ENCODE measurements around the gene GEN1. TPM values are rescaled to one million over a fixed set of nuclear protein-coding genes. Genes with fewer than 3 reads are reported as not detected.

Gene GEN1
- total RNA-seq, 1 donor from 2014 or later: 15.6 TPM

- TF ChIP-seq CTCF (conservative IDR thresholded peaks at IDR 0.05; ENCODE audit: low read depth, low read length): no peak
- no peak for DNase-seq (ENCODE audit: low read depth)
- H3K4me3 ChIP-seq (ENCODE audit: low read depth, low read length): no peak overlapping the region
These were observed 27.5 kb downstream of the GEN1 start for GRCh38 chr2:17781482-17781881.

- H3K4me3 ChIP-seq (ENCODE audit: low read depth, low read length): no peak overlapping the region
- TF ChIP-seq CTCF (conservative IDR thresholded peaks at IDR 0.05; ENCODE audit: low read depth, low read length): no peak
- DNase-seq (ENCODE audit: low read depth): no peak
These were observed 32.8 kb downstream of the GEN1 start for GRCh38 chr2:17786727-17787126.

GRCh38 chr2:17788773-17789172 is 34.8 kb downstream of the GEN1 start:
- H3K4me3 ChIP-seq (ENCODE audit: low read depth, low read length): no peak overlapping the region
- no peak for TF ChIP-seq CTCF (conservative IDR thresholded peaks at IDR 0.05; ENCODE audit: low read depth, low read length)
- DNase-seq (ENCODE audit: low read depth): no peak

GRCh38 chr2:17790536-17790935 is 36.6 kb downstream of the GEN1 start:
- no peak for TF ChIP-seq CTCF (conservative IDR thresholded peaks at IDR 0.05; ENCODE audit: low read depth, low read length)
- DNase-seq (ENCODE audit: low read depth): no peak

GRCh38 chr2:17791121-17791816 is 37.3 kb downstream of the GEN1 start:
- H3K4me3 ChIP-seq (ENCODE audit: low read depth, low read length): no peak overlapping the region
- TF ChIP-seq CTCF (conservative IDR thresholded peaks at IDR 0.05; ENCODE audit: low read depth, low read length): no peak
- no peak for DNase-seq (ENCODE audit: low read depth)

More at GRCh38 chr2:17790536-17790935, 36.6 kb downstream of the GEN1 start:
- H3K4me3 ChIP-seq (ENCODE audit: low read depth, low read length): no peak overlapping the region

GRCh38 chr2:17791817-17792130 is 37.8 kb downstream of the GEN1 start:
- H3K4me3 ChIP-seq (ENCODE audit: low read depth, low read length): no peak overlapping the region
- DNase-seq (ENCODE audit: low read depth): no peak
- no peak for TF ChIP-seq CTCF (conservative IDR thresholded peaks at IDR 0.05; ENCODE audit: low read depth, low read length)

GRCh38 chr2:17792515-17792914 is 38.6 kb downstream of the GEN1 start:
- no peak for DNase-seq (ENCODE audit: low read depth)
- H3K4me3 ChIP-seq (ENCODE audit: low read depth, low read length): no peak overlapping the region
- no peak for TF ChIP-seq CTCF (conservative IDR thresholded peaks at IDR 0.05; ENCODE audit: low read depth, low read length)

Data from epithelial cell of proximal tubule (primary cell).